ENCODE measurements around the gene TRA2A.

TRA2A gene

GRCh38 chr7:23482686-23483085, 49.1 kb downstream of the TRA2A start:
- no peak overlapping the region for H3K4me3 ChIP-seq (ENCODE audit: low read length)
- TF ChIP-seq CTCF (IDR thresholded peaks at IDR 0.05; ENCODE audit: insufficient read depth, low read depth, low read length, missing control alignments), result no peak
- DNase-seq (ENCODE audit: low read depth), result no peak

- TF ChIP-seq CTCF (IDR thresholded peaks at IDR 0.05; ENCODE audit: insufficient read depth, low read depth, low read length, missing control alignments), result no peak
- no peak overlapping the region for H3K4me3 ChIP-seq (ENCODE audit: low read length)
- DNase-seq (ENCODE audit: low read depth), result no peak
Measured at GRCh38 chr7:23477962-23478866, 53.6 kb downstream of the TRA2A start.

- TF ChIP-seq CTCF (IDR thresholded peaks at IDR 0.05; ENCODE audit: insufficient read depth, low read depth, low read length, missing control alignments), result no peak
- no peak for DNase-seq (ENCODE audit: low read depth)
- H3K4me3 ChIP-seq (ENCODE audit: low read length), result no peak overlapping the region
Measured at GRCh38 chr7:23477157-23477499, 54.7 kb downstream of the TRA2A start.

GRCh38 chr7:23476286-23477156, 55.3 kb downstream of the TRA2A start:
- no peak for TF ChIP-seq CTCF (IDR thresholded peaks at IDR 0.05; ENCODE audit: insufficient read depth, low read depth, low read length, missing control alignments)
- no peak overlapping the region for H3K4me3 ChIP-seq (ENCODE audit: low read length)
- no peak for DNase-seq (ENCODE audit: low read depth)

GRCh38 chr7:23475576-23475839, 56.3 kb downstream of the TRA2A start:
- no peak for TF ChIP-seq CTCF (IDR thresholded peaks at IDR 0.05; ENCODE audit: insufficient read depth, low read depth, low read length, missing control alignments)
- no peak overlapping the region for H3K4me3 ChIP-seq (ENCODE audit: low read length)
- no peak for DNase-seq (ENCODE audit: low read depth)

- no peak for DNase-seq (ENCODE audit: low read depth)
- TF ChIP-seq CTCF (IDR thresholded peaks at IDR 0.05; ENCODE audit: insufficient read depth, low read depth, low read length, missing control alignments), result no peak
- H3K4me3 ChIP-seq (ENCODE audit: low read length), result peak overlapping the region; percentile 67
Measured at GRCh38 chr7:23474829-23475575, 56.8 kb downstream of the TRA2A start.
